Activated CD8-positive, alpha-beta memory T cell treated with anti-CD3 and anti-CD28 coated beads, Interleukin-2, amount 50 U/mL, for 1 hour (primary cell): Measurements from ENCODE around the gene DIP2A.

ENCODE experiments used
- DNase-seq: peaks from one replicate; pipeline ENCODE4 v3.0.0-alpha.2; 2020; ENCODE audit errors: extremely low read depth

Gene DIP2A, protein sequence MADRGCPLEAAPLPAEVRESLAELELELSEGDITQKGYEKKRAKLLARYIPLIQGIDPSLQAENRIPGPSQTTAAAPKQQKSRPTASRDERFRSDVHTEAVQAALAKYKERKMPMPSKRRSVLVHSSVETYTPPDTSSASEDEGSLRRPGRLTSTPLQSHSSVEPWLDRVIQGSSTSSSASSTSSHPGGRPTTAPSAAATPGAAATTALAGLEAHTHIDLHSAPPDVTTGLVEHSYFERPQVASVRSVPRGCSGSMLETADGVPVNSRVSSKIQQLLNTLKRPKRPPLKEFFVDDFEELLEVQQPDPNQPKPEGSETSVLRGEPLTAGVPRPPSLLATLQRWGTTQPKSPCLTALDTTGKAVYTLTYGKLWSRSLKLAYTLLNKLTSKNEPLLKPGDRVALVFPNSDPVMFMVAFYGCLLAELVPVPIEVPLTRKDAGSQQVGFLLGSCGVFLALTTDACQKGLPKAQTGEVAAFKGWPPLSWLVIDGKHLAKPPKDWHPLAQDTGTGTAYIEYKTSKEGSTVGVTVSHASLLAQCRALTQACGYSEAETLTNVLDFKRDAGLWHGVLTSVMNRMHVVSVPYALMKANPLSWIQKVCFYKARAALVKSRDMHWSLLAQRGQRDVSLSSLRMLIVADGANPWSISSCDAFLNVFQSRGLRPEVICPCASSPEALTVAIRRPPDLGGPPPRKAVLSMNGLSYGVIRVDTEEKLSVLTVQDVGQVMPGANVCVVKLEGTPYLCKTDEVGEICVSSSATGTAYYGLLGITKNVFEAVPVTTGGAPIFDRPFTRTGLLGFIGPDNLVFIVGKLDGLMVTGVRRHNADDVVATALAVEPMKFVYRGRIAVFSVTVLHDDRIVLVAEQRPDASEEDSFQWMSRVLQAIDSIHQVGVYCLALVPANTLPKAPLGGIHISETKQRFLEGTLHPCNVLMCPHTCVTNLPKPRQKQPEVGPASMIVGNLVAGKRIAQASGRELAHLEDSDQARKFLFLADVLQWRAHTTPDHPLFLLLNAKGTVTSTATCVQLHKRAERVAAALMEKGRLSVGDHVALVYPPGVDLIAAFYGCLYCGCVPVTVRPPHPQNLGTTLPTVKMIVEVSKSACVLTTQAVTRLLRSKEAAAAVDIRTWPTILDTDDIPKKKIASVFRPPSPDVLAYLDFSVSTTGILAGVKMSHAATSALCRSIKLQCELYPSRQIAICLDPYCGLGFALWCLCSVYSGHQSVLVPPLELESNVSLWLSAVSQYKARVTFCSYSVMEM (N-terminal part only)

DNA sequence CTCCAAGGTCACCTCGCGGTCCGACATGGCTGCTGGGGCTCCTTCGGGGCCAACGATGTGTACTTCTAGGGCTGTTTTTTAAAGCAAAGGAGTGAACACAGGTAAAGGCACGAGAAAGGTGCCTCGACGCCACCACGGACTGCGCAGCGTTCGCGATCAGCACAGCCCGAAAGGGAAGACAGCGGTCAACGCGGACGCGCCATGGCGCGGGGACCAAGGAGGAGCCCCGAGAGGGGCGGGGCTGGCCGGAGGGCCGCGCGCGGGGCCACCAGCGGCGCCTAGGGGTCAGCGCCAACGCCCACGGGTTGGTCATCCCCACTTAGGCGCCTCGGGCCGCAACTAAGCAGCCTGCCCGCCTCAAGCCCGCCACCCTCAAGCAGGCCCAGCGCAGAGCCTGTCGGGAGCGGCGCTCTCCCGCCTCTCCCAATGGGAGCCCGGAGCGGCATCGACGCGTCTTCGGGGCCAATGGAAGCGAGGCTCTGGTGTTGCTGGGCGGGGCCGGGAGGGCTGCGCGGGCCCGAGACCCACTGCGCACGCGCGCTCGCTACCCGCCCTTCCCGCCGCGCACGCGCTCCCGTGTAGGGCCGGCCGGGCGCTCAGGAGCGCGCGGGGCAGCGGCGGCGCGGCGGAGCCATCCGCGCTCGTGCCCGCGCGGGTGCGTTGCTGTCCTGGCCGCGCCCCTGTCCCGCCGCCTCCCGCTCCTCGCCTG, at the start of gene DIP2A:
Gene DIP2A, plus strand, starts transcription at position 577 of the 709 bp plus-strand sequence. CDS start 241 bp downstream, outside the sequence.
- peak; percentile 82 for DNase-seq

DNA sequence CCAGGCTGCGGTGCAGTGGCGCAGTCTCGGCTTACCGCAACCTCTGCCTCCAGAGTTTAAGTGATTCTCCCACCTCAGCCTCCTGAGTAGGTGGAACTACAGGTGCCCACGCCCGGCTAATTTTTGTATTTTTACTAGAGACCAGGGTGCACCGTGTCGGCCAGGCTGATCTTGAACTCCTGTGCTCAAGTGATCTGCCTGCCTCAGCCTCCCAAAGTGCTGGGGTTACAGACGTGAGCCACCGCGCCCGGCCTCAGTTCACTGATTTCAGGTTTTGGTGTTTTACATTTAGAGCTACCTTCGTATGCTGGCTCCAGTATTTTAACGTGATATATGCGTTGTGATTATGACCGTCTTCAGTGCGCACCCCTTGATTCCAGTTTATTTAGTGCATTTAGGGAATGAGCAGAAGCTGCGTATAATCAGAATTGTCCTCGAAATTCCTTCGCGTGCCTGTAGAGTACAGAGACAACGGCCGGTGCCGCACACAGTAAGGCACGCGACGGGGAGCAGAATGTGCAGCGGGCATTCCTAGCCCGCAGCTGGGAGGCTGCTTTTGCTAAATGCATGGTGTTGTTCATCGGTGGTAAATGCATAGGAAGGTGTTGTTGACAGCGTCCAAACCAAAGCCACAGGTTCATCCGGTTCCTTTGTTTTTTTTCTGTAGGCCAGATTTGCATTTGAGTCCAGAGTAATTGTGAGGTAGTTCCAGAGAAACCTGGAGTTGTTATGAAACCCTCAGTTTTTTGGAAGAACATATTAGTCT, 48.9 kb upstream of the DIP2A start:
- no peak for DNase-seq

DNA sequence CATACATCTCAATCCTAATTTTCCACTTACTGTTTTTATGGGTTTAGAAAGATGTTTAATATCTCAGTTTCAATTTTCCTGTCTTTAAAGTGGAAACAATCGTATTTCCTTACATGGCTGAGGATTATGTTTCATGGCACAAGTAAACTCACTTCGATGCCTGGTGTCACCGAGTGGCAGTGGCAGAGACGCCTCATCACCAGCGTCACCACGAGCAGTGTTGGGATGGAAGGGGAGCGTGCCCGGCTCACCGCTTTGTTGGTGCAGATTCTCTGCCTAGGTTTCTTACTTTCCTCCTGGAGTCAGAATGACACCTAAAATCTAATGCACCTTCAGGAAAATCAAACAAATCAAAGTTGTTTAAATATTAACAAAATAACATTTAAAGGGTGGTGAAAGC, 48.2 kb upstream of the DIP2A start:
- DNase-seq = no peak

DNA sequence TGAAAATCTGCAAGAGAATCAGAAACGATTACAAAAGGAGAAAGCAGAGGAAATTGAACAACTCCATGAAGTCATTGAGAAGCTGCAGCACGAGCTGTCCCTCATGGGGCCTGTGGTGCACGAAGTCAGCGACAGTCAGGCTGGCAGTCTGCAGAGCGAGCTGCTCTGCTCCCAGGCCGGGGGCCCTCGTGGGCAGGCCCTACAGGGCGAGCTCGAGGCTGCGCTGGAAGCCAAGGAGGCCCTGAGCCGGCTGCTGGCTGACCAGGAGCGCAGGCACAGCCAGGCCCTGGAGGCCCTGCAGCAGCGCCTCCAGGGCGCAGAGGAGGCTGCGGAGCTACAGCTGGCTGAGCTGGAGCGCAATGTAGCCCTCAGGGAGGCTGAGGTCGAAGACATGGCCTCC, 47.5 kb upstream of the DIP2A start:
- no peak for DNase-seq

DNA sequence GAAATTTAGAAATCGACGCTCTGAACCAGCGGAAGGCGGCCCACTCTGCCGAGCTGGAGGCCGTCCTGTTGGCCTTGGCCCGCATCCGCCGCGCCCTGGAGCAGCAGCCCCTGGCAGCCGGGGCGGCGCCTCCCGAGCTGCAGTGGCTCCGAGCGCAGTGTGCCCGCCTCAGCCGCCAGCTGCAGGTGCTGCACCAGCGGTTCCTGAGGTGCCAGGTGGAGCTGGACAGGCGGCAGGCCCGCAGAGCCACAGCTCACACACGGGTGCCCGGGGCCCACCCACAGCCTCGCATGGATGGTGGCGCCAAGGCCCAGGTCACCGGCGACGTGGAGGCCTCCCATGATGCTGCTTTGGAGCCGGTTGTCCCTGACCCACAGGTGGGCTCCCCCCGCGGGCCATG, 47.0 kb upstream of the DIP2A start:
- no peak for DNase-seq

DNA sequence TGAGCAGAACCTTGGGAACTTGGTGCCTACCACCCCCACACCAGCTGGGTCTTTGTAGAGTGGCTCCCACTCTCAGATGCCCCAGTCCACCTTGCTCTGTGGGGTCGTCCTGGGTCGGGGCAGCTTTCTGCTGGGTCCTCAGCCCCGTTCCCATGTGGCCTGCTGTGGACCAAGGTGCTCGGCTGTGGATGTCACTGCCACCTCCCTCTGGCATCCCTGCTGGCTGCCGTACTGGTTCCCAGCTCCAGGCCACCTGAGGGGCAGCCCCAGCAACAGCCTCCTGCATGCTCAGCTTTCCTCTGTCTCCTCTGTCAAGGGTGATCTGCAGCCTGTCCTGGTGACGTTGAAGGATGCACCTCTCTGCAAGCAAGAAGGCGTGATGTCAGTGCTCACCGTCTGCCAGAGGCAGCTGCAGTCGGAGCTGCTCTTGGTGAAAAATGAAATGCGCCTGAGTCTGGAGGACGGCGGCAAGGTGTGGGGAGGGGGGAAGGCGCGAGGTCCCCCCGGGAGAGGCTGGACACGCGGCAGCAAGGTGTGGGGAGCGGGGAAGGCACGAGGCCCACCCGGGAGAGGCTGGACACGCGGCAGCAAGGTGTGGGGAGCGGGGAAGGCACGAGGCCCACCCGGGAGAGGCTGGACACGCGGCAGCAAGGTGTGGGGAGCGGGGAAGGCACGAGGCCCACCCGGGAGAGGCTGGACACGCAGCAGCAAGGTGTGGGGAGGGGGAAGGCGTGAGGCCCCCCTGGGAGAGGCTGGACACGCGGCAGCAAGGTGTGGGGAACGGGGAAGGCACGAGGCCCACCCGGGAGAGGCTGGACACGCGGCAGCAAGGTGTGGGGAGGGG, 45.9 kb upstream of the DIP2A start:
- DNase-seq = no peak

DNA sequence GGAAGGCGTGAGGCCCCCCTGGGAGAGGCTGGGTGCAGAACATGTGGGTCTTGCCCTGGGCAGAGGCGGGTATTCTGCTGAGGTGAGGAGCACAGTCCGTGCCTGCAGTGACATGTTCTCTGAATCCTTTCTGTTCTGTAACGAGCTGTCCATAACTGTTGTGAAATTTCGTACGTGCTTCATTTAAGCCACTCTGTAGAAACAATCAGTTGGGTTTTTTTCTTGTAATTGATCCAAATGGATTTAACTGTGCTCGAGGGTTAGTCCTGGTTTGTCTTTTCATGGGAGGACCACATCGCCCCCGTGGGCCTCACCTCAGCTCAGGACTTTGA, 45.4 kb upstream of the DIP2A start:
- DNase-seq = no peak

DNA sequence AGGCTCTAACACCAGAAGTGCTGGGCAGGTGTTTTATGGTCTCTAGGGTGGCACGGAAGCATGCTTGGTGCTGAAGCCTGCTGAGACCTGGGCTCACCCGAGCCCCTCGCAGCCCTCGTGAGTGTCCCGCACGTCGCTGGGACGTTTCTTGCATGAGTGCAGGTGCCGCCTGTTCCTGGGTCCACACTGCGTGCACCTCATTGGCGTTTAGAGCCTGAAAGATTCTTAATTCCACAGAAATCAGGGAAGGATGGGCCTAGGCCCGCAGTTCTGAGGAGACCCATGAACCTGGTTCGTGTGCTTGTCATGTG, 43.8 kb upstream of the DIP2A start:
- no peak for DNase-seq

DNA sequence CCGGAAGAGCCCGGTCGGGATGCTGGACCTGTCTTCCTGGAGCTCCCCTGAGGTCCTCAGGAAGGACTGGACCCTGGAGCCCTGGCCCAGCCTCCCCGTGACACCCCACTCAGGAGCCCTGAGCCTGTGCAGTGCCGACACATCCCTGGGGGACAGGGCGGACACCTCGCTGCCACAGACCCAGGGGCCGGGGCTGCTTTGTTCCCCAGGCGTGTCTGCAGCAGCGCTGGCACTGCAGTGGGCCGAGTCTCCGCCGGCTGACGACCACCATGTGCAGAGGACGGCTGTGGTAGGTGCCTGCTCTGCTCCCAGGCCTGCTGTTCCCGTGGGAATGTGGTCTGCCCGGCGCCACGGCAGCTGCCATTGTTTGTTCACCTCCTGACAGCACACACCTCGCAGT, 42.1 kb upstream of the DIP2A start:
- no peak for DNase-seq

DNA sequence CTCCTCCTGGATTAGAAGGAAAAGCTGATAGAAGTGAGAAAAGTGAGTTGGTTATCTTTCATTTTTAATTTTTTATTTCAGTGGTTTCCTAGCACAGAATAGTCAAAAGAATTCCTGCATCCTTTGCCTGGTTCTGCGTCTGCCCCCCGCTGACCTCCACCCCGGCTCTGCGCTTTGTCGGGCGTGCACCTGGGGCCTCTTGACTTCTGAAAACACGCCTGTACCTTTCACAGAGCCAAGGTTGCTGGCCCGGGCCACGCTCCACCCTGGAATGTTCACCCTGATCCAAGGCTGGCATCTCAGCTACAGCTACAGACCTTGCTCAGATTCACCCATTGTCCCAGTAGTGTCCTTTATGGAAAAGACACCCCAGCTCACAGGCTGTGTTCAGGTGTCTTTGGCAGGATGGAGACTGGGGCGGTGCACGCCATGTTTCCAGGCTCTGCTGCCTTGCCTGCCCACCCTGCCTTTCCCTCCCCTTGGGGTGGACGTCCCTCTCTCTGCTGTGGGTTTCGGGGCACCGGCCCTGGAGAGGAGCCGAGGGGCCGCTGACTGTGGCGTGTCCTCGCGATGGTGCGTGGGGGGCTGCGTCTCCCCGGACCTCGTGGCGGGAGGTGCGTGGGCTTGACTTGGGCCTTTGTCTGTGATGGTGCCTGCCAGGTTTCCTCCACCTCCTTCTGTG, 40.3 kb upstream of the DIP2A start:
- no peak for DNase-seq

DNA sequence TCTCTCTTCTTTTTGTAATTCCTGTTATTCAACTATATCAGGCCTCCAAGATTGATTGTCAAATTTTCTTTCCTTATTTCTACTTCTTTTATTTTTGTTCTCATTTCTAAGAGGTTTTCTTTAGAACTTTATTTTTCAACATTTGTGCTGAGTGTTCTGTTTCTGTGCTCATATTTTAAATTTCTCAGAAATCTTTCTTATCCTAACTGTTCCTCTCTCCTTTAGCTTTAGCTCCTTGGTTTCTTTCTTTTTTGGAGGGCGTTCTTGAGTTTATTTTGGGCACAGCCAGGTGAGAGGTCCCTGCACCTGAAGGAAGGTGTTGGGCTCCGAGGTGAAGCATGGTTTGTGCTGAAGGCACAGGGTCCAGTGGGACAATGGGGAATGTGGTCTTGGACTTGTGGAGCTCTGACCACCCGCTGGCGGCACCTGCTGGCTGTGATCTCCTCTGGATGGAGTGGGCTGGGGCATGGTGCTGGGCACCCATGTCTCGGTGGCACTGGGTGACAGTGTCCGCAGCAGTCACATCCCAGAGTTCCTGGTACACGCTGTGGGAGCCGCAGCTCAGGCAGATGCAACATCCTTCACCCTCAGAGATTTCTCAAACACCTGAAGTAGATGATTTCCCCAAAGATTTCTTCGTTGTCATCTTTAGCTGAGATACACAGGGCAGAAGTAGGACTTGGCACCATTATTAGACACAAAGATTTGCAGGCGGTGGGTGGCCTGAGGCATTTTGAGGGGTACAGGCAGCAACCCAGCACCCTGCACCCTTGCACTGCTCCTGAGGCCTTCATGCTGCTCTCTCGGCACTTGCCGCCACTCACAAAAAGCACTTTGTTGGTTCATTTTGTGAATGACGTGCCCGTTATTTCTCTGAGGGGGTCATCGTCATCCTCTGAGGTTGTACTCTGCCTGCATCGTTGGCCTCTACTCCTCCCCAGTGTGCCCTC, 38.2 kb upstream of the DIP2A start:
- DNase-seq = no peak

DNA sequence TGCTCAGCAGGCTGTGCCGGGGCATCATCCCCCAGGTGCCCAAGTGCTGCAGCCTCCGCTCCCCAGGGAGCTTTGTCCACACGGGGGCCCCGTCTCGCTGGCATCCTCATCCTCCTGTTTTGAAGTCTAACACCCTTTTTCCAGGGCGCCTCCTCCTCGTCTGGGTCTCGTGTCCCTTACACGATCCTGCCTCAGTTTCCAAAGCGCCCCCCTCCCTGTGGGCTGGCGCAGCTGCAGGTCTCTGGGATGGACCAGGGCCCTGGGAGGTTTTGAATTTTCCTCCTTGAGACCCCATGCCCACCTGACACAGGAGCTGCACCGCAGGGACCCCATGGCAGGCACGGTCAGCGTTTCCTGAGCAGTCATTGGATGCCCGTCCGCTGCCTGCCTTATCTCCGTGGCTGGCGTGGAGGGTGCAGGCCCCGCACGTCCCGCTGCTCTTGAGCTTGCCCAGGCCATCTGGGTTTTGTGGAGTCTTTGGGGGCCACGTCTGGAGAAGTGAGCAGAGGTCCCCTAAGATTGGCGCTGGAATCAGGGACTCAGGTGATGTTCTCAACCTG, 37.4 kb upstream of the DIP2A start:
- no peak for DNase-seq

DNA sequence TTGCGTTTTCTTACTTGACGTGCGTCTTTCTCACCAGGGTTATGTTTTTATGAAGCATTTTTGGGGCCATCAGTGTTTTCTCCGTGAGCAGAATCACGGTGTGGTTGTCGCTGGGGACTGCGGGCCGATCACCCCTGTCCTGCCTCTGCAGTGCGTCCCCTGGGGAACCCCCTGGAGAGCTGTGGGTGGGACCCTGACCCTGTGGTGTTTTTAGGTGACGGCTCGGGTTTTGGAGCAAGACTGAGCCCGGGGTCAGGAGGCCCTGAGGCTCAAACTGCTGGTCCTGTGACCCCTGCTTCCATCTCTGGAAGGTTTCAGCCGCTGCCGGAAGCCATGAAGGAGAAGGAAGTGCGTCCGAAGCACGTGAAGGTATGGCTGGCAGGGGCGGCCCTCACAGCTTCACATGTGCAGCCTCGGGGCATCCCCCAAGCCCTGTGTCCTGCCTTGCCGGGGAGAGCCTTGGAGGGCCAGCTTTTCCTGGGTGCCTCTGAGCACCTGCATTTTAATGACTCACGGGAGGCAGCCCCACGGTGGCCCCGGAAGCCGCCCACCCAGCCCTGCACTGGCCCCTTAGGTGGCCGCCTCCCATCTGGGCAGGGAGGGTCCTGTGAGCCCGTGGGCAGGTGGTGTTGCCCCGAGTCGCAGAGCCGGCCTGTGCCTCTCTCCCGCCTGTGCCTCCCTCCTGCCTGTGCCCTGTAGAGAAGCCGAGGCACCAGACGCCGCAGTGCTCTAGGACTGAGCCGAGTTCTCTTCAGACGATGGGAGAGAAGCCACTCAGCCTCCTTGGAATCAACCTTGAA, 36.7 kb upstream of the DIP2A start:
- DNase-seq = no peak

DNA sequence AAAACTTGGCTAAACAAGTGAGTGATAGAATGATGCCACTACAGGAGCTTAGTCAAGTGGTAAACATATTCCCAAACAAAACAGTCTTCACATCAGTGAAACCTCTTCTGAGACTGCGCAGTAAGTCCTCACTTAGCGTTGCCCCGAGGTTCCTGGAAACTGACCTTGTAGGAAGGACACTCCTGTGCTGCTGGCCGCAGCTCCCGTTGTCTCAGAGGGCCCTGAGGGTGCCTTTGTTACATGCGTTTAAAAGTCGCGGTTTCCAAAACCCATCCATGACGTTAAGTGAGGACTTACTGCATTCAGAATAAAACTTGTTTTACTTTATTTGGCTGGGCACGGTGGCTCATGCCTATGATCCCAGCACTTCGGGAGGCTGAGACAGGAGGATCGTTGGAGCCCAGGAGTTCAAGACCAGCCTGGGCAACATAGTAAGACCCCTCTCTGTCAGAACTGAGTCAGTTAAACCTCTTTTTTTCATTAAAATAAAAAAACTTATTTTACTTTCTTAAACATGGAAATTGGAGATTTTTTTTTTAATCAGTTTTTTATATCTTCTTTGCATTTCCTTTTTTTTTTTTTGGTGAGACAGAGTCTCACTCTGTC, 36.0 kb upstream of the DIP2A start:
- DNase-seq = no peak

DNA sequence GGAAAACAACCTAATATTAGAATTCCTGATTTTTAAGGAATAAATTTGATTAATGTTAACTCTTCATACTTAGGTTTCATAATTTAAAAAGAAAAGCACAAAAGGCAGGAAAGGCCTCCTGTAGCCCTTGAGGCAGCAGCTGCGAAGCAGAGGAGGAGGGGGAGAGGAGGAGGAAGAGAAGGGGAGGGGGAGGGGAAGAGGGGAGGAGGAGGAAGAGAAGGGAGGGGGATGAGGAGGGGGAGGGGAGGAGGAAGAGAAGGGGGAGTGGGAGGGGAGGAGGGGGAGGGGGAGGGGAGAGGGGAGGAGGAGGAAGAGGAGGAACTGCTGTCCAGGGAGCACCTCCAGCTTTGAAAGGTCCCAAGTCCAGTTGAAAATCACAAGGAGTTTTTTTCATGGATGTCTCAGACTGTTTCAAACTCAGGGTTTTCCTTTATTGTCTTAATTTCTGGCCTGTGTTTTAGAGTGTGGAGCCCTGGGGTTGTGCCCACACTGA, 35.1 kb upstream of the DIP2A start:
- DNase-seq = no peak

DNA sequence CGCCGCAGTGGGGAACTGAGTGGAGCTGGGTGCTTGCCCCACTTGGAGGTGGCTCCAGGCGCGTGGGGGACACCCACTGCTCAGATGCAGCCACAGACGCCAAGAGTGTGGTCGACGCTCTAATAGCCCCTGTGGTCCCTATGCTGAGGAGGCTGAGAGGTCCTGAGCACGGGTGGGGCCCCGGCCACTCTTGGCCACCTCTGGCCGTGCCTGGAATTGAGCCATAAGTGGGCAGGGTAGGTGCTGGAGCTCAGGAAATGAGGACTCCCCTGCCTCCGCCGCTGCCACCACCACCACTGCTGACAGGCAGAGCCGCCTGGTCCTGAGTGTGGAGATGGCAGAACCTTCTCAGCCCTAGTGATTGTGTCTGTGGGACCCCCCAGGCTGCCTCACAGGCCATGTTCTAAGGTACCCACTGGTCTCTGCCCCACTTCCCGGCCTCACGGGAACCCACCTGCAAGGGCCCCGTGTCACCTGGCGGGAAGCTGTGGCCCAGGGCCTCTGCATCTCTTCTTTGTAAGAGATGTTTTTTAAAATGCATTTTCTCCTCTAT, 34.6 kb upstream of the DIP2A start:
- DNase-seq = no peak
